ENCODE measurements around the gene PTPN20. TPM values are rescaled to one million over a fixed set of nuclear protein-coding genes. Genes with fewer than 3 reads are reported as not detected.

PTPN20 gene
- total RNA-seq, 2 experiments from 2014 or later = not detected

GRCh38 chr10:47044741-47045140, 133.5 kb downstream of the PTPN20 start:
- no peaks in the 10 kb centered on the region for H3K9me2 ChIP-seq (ENCODE audit: insufficient read depth, low read length)
- H2AFZ ChIP-seq (ENCODE audit: low read length) = no peak overlapping the region
- H3K4me3 ChIP-seq (ENCODE audit: low read depth, low read length, poor library complexity, severe bottlenecking) = no peak overlapping the region
- DNase-seq (ENCODE audit: low spot score) = no peak
- H3K27ac ChIP-seq (ENCODE audit: low read depth, low read length, poor library complexity, severe bottlenecking) = no peak overlapping the region
- no peaks in the 10 kb centered on the region for H3K36me3 ChIP-seq (ENCODE audit: insufficient read depth, low read length)
- H3K4me2 ChIP-seq (ENCODE audit: low read length) = no peak overlapping the region
- no peaks in the 10 kb centered on the region for H3K9me3 ChIP-seq (ENCODE audit: low read length)
- no TSS peak for BruUV-seq (replicated peaks)
- intact Hi-C loops (cut with micrococcal nuclease; ENCODE audit: unreplicated experiment) = no loop called here
- CTCF ChIA-PET (ENCODE audit: unreplicated experiment) = no interaction called here
- H4K20me1 ChIP-seq (ENCODE audit: insufficient read depth, low read length) = no peaks in the 10 kb centered on the region
- H3K4me1 ChIP-seq (ENCODE audit: insufficient read depth, low read length, poor library complexity, severe bottlenecking) = no peaks in the 10 kb centered on the region
- TF ChIP-seq, protein P1, sequence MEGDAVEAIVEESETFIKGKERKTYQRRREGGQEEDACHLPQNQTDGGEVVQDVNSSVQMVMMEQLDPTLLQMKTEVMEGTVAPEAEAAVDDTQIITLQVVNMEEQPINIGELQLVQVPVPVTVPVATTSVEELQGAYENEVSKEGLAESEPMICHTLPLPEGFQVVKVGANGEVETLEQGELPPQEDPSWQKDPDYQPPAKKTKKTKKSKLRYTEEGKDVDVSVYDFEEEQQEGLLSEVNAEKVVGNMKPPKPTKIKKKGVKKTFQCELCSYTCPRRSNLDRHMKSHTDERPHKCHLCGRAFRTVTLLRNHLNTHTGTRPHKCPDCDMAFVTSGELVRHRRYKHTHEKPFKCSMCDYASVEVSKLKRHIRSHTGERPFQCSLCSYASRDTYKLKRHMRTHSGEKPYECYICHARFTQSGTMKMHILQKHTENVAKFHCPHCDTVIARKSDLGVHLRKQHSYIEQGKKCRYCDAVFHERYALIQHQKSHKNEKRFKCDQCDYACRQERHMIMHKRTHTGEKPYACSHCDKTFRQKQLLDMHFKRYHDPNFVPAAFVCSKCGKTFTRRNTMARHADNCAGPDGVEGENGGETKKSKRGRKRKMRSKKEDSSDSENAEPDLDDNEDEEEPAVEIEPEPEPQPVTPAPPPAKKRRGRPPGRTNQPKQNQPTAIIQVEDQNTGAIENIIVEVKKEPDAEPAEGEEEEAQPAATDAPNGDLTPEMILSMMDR (conservative IDR thresholded peaks at IDR 0.05; ENCODE audit: low read length) = no peak
- no peak for TF ChIP-seq EZH2phosphoT487 (IDR thresholded peaks at IDR 0.05; ENCODE audit: borderline replicate concordance, low read depth, low read length)
- POLR2A ChIA-PET = interaction anchor here (0.7 kb wide), 1 partner anchor 34 kb away, joined by 3 read pairs; no protein-coding TSS in a partner anchor
- H3K79me2 ChIP-seq (ENCODE audit: insufficient read depth, low read depth, low read length) = no peaks in the 10 kb centered on the region

DNA sequence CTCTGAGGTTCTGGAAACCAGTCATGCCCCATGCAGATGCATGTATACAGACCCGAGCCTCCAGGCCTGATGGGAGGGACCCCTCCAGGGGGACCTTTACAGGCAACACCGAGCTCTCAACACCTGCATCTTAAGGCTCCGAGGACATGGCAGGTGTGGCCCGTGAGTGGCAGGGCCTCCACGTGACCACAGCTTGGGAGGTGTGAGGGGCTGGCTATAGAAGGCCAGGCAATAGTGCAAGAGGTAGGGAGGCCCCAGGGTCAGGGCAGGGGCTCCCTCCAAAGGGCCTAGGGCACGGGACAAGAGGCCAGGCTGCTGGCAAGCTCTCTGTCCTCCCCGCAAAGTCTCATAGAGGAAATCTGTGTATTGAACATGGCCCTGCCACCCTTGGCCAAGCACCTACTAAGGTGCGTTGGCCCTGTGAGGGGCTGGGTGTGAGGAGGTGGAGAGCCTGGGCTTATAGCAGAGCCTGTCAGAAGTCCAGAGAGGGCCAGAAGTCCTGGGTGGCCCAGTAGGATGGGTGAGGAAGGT, 134.2 kb downstream of the PTPN20 start:
- Histone ChIP-seq H3K4me2 (ENCODE audit: low read length) (no peak overlapping the region), H3K9me3 (ENCODE audit: low read length) (no peaks in the 10 kb centered on the region), H4K20me1 (ENCODE audit: insufficient read depth, low read length) (no peaks in the 10 kb centered on the region), H3K79me2 (ENCODE audit: insufficient read depth, low read depth, low read length) (no peaks in the 10 kb centered on the region), H2AFZ (ENCODE audit: low read length) (no peak overlapping the region), H3K9me2 (ENCODE audit: insufficient read depth, low read length) (no peaks in the 10 kb centered on the region), H3K4me3 (ENCODE audit: low read depth, low read length, poor library complexity, severe bottlenecking) (no peak overlapping the region), H3K4me1 (ENCODE audit: insufficient read depth, low read length, poor library complexity, severe bottlenecking) (no peaks in the 10 kb centered on the region), H3K27ac (ENCODE audit: low read depth, low read length, poor library complexity, severe bottlenecking) (no peak overlapping the region), H3K36me3 (ENCODE audit: insufficient read depth, low read length) (no peaks in the 10 kb centered on the region)
- intact Hi-C loops (cut with micrococcal nuclease; ENCODE audit: unreplicated experiment) = no loop called here
- POLR2A ChIA-PET = interaction anchor here (0.7 kb wide), 1 partner anchor 33 kb away, joined by 3 read pairs; no protein-coding TSS in a partner anchor
- CTCF ChIA-PET (ENCODE audit: unreplicated experiment) = no interaction called here
- TF ChIP-seq, protein P1 (conservative IDR thresholded peaks at IDR 0.05; ENCODE audit: low read length) = no peak
- TF ChIP-seq EZH2phosphoT487 (IDR thresholded peaks at IDR 0.05; ENCODE audit: borderline replicate concordance, low read depth, low read length) = no peak
- BruUV-seq (replicated peaks) = no TSS peak
- no peak for DNase-seq (ENCODE audit: low spot score)

DNA sequence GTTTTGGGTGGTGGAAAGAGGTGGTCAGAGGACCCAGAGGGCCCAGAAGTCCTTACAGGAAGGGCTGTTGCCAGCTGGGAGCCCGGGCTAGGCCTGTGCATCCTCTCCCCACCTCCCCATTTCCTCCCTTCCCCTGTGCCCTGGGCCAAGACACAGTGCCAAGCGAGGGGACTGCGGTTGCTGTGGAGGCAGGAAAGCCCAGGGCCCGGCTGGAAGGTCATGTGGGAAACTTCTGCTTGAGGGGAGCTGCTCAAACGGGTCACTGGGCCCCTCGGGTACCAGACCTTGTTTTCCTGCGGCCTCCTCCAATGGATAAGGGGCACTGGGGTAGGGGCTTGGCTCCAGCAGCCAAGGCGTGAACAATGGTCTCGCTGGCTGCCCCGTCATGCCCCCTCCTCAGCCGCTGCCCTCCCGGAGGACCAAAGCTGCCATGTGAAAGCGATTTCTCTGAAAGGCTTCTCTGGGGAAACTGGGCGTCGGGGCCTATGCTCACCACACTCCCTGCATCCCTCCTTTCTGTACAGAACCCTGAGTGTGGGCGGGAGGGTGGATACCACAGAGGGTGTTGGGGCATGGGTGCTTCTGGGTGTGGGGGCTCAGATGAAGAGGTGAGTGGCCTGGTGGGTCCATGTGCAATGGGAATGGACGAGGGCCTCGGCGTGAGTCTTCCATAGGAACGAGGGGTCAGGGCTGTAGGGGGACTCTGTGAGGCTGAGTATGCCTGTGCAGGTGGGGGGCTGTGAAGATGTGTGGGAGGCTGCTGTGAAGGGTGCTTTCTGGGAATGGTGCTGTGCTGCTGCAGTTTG, 135.3 kb downstream of the PTPN20 start:
- no peaks in the 10 kb centered on the region for H3K9me3 ChIP-seq (ENCODE audit: low read length)
- H3K9me2 ChIP-seq (ENCODE audit: insufficient read depth, low read length) = no peaks in the 10 kb centered on the region
- no peaks in the 10 kb centered on the region for H4K20me1 ChIP-seq (ENCODE audit: insufficient read depth, low read length)
- ChIA-PET POLR2A (no interaction called here), CTCF (ENCODE audit: unreplicated experiment) (interaction anchor here (1.9 kb wide), 1 partner anchor 266 kb away, joined by 10 read pairs; no protein-coding TSS in a partner anchor)
- no peak overlapping the region for H3K27ac ChIP-seq (ENCODE audit: low read depth, low read length, poor library complexity, severe bottlenecking)
- H3K4me2 ChIP-seq (ENCODE audit: low read length) = no peak overlapping the region
- no peak overlapping the region for H2AFZ ChIP-seq (ENCODE audit: low read length)
- DNase-seq (ENCODE audit: low spot score) = no peak
- no TSS peak for BruUV-seq (replicated peaks)
- H3K36me3 ChIP-seq (ENCODE audit: insufficient read depth, low read length) = no peaks in the 10 kb centered on the region
- no peaks in the 10 kb centered on the region for H3K4me1 ChIP-seq (ENCODE audit: insufficient read depth, low read length, poor library complexity, severe bottlenecking)
- no peak overlapping the region for H3K4me3 ChIP-seq (ENCODE audit: low read depth, low read length, poor library complexity, severe bottlenecking)
- TF ChIP-seq EZH2phosphoT487 (IDR thresholded peaks at IDR 0.05; ENCODE audit: borderline replicate concordance, low read depth, low read length) = no peak
- TF ChIP-seq, protein P1 (conservative IDR thresholded peaks at IDR 0.05; ENCODE audit: low read length) = no peak
- intact Hi-C loops (cut with micrococcal nuclease; ENCODE audit: unreplicated experiment) = loop anchor here (2.0 kb wide), 1 partner anchor 266 kb away; no protein-coding TSS in a partner anchor
- H3K79me2 ChIP-seq (ENCODE audit: insufficient read depth, low read depth, low read length) = no peaks in the 10 kb centered on the region

All from OCI-LY7 (cell line).